Occipital lobe (tissue), 2 donors: ENCODE data around the gene TMEM38A. TPM values are rescaled to one million over a fixed set of nuclear protein-coding genes. Genes with fewer than 3 reads are reported as not detected.
A peak's percentile ranks its signal among the peaks of the same experiment; 100 is the strongest.

Source experiments
- DNase-seq: peaks from one replicate; lab custom pipeline; 2025; lab: John Stamatoyannopoulos, UW
- total RNA-seq: library from RNA; depleted of rRNA; stranded (reverse); fragments of >200 nt; gene quantifications from one replicate; pipeline ENCODE4 v1.2.3, GENCODE V29; 2014

Gene TMEM38A
- 8.4 TPM for total RNA-seq

GRCh38 chr19:16660763-16661479, at the start of gene TMEM38A:
TMEM38A (plus strand) TSS chr19:16661139; CDS start chr19:16661218, 79 bp downstream.
- peak; percentile 16 for DNase-seq

- DNase-seq, result no peak
Observed at GRCh38 chr19:16612636-16613035, 48.3 kb upstream of the TMEM38A start.

GRCh38 chr19:16613841-16614240, 47.1 kb upstream of the TMEM38A start:
- no peak for DNase-seq

- no peak for DNase-seq
Observed at GRCh38 chr19:16614941-16615340, 46.0 kb upstream of the TMEM38A start.

- DNase-seq, result no peak
Observed at GRCh38 chr19:16615808-16616207, 45.1 kb upstream of the TMEM38A start.

GRCh38 chr19:16618248-16618647, 42.7 kb upstream of the TMEM38A start:
- no peak for DNase-seq

GRCh38 chr19:16619457-16619856, 41.5 kb upstream of the TMEM38A start:
- no peak for DNase-seq

- DNase-seq, result no peak
Observed at GRCh38 chr19:16620018-16620417, 40.9 kb upstream of the TMEM38A start.

GRCh38 chr19:16620584-16620983, 40.4 kb upstream of the TMEM38A start:
- no peak for DNase-seq

GRCh38 chr19:16621165-16621800, 39.7 kb upstream of the TMEM38A start:
- no peak for DNase-seq

- DNase-seq, result no peak
Observed at GRCh38 chr19:16623066-16623465, 37.9 kb upstream of the TMEM38A start.

GRCh38 chr19:16623576-16623975, 37.4 kb upstream of the TMEM38A start:
- no peak for DNase-seq

GRCh38 chr19:16624236-16624635, 36.7 kb upstream of the TMEM38A start:
- DNase-seq, result no peak

GRCh38 chr19:16625163-16625958, 35.6 kb upstream of the TMEM38A start:
- DNase-seq, result no peak

GRCh38 chr19:16626796-16627192, 34.1 kb upstream of the TMEM38A start:
- no peak for DNase-seq

GRCh38 chr19:16627193-16627927, 33.6 kb upstream of the TMEM38A start:
- DNase-seq, result no peak

- no peak for DNase-seq
Observed at GRCh38 chr19:16627928-16628182, 33.1 kb upstream of the TMEM38A start.

- peak; percentile 93 for DNase-seq
Observed at GRCh38 chr19:16628183-16628983, 32.6 kb upstream of the TMEM38A start, which contains the start of gene MED26. MED26 (minus strand) TSS chr19:16628204; CDS start chr19:16627943, 261 bp downstream.

- DNase-seq, result no peak
Observed at GRCh38 chr19:16628984-16629691, 31.8 kb upstream of the TMEM38A start.

- DNase-seq, result no peak
Observed at GRCh38 chr19:16631465-16631864, 29.5 kb upstream of the TMEM38A start.
